ENCODE data around the gene POU3F4. TPM values are rescaled to one million over a fixed set of nuclear protein-coding genes. Genes with fewer than 3 reads are reported as not detected.

POU3F4 gene
- not detected in 2 replicates for total RNA-seq

GRCh38 chrX:83508006-83508405 lies at the start of gene POU3F4:
Gene POU3F4, plus strand, starts transcription at chrX:83508290. Its CDS starts 35 bp downstream, at chrX:83508325.

All from mesangial cell (primary cell).